ENCODE data around the gene SIL1. TPM values are rescaled to one million over a fixed set of nuclear protein-coding genes. Genes with fewer than 3 reads are reported as not detected.
"Not testable (repeated sequence)": the region's sequence is repeated elsewhere in the genome, so short reads cannot be mapped to it uniquely, and the experiment has no call there.

Gene SIL1
- total and polyA plus RNA-seq, 2 of the 13 experiments (the other 11 are each of a cell fraction or from before 2014, with no cell fraction given), result 26.0 to 30.0 TPM

DNA sequence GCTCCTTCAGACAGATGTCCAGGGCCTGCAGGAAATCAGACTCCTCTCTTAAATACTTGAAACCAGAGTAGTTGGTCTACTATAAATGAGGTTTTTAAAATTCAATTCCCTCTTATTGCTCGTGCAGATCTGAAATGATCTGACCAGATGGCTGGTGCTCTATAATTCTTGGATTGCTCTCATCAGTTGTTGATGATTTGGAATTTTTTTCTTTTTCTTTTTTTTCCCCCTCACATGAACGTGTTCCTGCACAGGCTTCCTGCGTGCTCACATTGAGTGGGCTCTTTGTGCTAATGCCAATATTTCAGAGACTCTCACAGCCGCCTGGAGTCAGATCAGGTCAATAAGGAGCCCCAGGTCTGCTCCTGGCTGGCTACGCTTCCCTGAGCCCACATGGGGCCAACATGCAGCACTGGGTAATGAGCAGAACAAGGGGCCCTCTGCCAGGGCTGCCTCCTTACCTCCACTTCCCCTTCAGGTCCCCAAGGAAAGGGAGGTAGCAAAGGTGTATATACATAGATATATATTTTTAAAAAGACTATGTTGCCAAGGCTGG is 82.0 kb downstream of the SIL1 start (continued):
- TF ChIP-seq TCF12 (IDR thresholded peaks at IDR 0.05) (no peak), TCF12 (CRISPR knock-in tag; IDR thresholded peaks at IDR 0.05) (no peak), ZNF12 (CRISPR knock-in tag; IDR thresholded peaks at IDR 0.05) (no peak), YEATS2 (CRISPR knock-in tag; IDR thresholded peaks at IDR 0.05; ENCODE audit: borderline replicate concordance) (no peak), ESRRA (CRISPR knock-in tag; IDR thresholded peaks at IDR 0.05; ENCODE audit: low read depth) (no peak), TBX3 (IDR thresholded peaks at IDR 0.05; ENCODE audit: borderline replicate concordance) (no peak), TAF1 (CRISPR knock-in tag; IDR thresholded peaks at IDR 0.05) (no peak), MIER3 (CRISPR knock-in tag; IDR thresholded peaks at IDR 0.05; ENCODE audit: borderline replicate concordance) (no peak)
- TF ChIP-seq, protein P1, sequence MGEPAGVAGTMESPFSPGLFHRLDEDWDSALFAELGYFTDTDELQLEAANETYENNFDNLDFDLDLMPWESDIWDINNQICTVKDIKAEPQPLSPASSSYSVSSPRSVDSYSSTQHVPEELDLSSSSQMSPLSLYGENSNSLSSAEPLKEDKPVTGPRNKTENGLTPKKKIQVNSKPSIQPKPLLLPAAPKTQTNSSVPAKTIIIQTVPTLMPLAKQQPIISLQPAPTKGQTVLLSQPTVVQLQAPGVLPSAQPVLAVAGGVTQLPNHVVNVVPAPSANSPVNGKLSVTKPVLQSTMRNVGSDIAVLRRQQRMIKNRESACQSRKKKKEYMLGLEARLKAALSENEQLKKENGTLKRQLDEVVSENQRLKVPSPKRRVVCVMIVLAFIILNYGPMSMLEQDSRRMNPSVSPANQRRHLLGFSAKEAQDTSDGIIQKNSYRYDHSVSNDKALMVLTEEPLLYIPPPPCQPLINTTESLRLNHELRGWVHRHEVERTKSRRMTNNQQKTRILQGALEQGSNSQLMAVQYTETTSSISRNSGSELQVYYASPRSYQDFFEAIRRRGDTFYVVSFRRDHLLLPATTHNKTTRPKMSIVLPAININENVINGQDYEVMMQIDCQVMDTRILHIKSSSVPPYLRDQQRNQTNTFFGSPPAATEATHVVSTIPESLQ (CRISPR knock-in tag; conservative IDR thresholded peaks at IDR 0.05), result no peak

DNA sequence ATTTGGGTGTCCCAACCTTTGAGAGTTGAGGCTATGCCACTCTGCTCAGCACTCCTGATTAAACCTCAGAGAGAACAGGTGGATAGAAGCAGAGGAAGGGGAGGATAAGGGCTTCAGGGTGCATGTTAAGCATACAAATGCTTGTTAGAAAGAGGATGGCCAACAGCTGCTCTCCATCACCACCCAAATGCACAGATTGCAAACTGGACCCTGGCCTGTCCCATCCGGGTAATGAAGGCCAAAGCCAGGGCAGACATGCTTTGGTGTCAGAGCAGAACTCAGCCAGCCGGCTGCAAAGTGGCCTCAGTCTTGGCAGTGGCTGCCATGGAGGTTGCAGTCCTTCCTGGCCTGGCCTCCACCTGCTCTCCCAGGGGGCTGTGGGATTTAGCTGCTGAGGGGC is 84.3 kb downstream of the SIL1 start:
- WGBS (ENCODE audit: low lambda C conversion rate), result no CpG with 5 or more reads among the region's 2 CpGs
- H3K9ac ChIP-seq (ENCODE audit: insufficient read depth, low read depth, low read length), result no peak overlapping the region
- H3K79me2 ChIP-seq (ENCODE audit: insufficient read depth, low read length), result no peaks in the 10 kb centered on the region
- POLR2A ChIA-PET, result interaction anchor here (0.6 kb wide), 1 partner anchor 131 kb away, joined by 3 read pairs; no protein-coding TSS in a partner anchor
- no TSS peak for BruUV-seq (replicated peaks)
- no peak overlapping the region for H3K4me2 ChIP-seq (ENCODE audit: low read depth, low read length)
- H3K27me3 ChIP-seq (ENCODE audit: control insufficient read depth in 1 of 2, insufficient read depth in 2 of 2, low read length in 2 of 2), result no peaks in the 10 kb centered on the region
- no peaks in the 10 kb centered on the region for H3K9me3 ChIP-seq (ENCODE audit: low read length)
- H3K27ac ChIP-seq (ENCODE audit: extremely low read length, insufficient read depth, low read length), result no peak overlapping the region
- intact Hi-C loops (cut with micrococcal nuclease; ENCODE audit: unreplicated experiment) (no loop called here), in situ Hi-C loops (cut with HindIII; ENCODE audit: extremely low pct_ligation_motif_present, low pct_unique_long_range_greater_than_20kb) (no loop called here)
- H3K4me3 ChIP-seq (replicated peaks in 1 of 3; ENCODE audit: insufficient read depth in 1 of 3, low read depth in 2 of 3, low read length in 3 of 3), result no peak overlapping the region
- H2AFZ ChIP-seq (ENCODE audit: low read length), result no peak overlapping the region
- H4K20me1 ChIP-seq (ENCODE audit: insufficient read depth, low read length), result no peaks in the 10 kb centered on the region
- peaks cover 0 to 2% of the 10 kb centered on the region in 2 experiments; a peak in 2 of 5 replicates for H3K36me3 ChIP-seq (replicated peaks in 1 of 2; ENCODE audit: control insufficient read depth in 1 of 2, insufficient read depth in 2 of 2, low read length in 2 of 2)
- CTCF ChIA-PET (ENCODE audit: low intra/inter-chr PET ratio, low total read pairs), result no interaction called here
- no peak for FAIRE-seq
- no peak for TF ChIP-seq ELF3 (CRISPR knock-in tag; IDR thresholded peaks at IDR 0.05)
- TF ChIP-seq CBFB (CRISPR knock-in tag; IDR thresholded peaks at IDR 0.05), result no peak
- no peak for DNase-seq (ENCODE audit: low spot score)
- ATAC-seq, result no peak
- peaks cover 11% of the 10 kb centered on the region for H3K4me1 ChIP-seq (ENCODE audit: insufficient read depth, low read length)

DNA sequence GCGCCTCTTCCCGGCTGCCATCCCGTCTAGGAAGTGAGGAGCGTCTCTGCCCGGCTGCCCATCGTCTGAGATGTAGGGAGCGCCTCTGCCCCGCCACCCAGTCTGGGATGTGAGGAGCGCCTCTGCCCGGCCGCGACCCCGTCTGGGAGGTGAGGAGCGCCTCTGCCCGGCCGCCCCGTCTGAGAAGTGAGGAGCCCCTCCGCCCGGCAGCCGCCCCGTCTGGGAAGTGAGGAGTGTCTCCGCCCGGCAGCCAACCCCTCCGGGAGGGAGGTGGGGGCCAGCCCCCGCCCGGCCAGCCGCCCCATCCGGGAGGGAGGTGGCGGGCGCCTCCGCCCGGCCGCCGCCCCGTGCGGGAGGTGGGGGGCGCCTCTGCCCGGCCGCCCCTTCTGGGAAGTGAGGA is 85.8 kb downstream of the SIL1 start:
- DNase-seq (ENCODE audit: low spot score); FAIRE-seq: not testable (repeated sequence)

More for the DNA sequence above, 85.8 kb downstream of the SIL1 start:
- BruUV-seq (replicated peaks); in situ Hi-C loops (cut with HindIII; ENCODE audit: extremely low pct_ligation_motif_present, low pct_unique_long_range_greater_than_20kb); H4K20me1 ChIP-seq (ENCODE audit: insufficient read depth, low read length); H3K79me2 ChIP-seq (ENCODE audit: insufficient read depth, low read length); H3K36me3 ChIP-seq (replicated peaks in 1 of 2; ENCODE audit: control insufficient read depth in 1 of 2, insufficient read depth in 2 of 2, low read length in 2 of 2); H2AFZ ChIP-seq (ENCODE audit: low read length); H3K4me1 ChIP-seq (ENCODE audit: insufficient read depth, low read length); H3K27ac ChIP-seq (ENCODE audit: extremely low read length, insufficient read depth, low read length); H3K9me3 ChIP-seq (ENCODE audit: low read length); H3K4me2 ChIP-seq (ENCODE audit: low read depth, low read length); POLR2A ChIA-PET; CTCF ChIA-PET (ENCODE audit: low intra/inter-chr PET ratio, low total read pairs); ATAC-seq; H3K9ac ChIP-seq (ENCODE audit: insufficient read depth, low read depth, low read length); H3K27me3 ChIP-seq (ENCODE audit: control insufficient read depth in 1 of 2, insufficient read depth in 2 of 2, low read length in 2 of 2); intact Hi-C loops (cut with micrococcal nuclease; ENCODE audit: unreplicated experiment); H3K4me3 ChIP-seq (replicated peaks in 1 of 3; ENCODE audit: insufficient read depth in 1 of 3, low read depth in 2 of 3, low read length in 3 of 3): not testable (repeated sequence)
- WGBS (ENCODE audit: low lambda C conversion rate), result 96% methylated on average over 22 of the region's 39 CpGs
